Suppressor macrophage treated with lipopolysaccharide for 4 hours (primary cell): ENCODE data around the gene ADAM15.

Experiments
- DNase-seq: peaks from one replicate; pipeline ENCODE4 v3.0.0-alpha.2; 2020

ADAM15 gene

DNA sequence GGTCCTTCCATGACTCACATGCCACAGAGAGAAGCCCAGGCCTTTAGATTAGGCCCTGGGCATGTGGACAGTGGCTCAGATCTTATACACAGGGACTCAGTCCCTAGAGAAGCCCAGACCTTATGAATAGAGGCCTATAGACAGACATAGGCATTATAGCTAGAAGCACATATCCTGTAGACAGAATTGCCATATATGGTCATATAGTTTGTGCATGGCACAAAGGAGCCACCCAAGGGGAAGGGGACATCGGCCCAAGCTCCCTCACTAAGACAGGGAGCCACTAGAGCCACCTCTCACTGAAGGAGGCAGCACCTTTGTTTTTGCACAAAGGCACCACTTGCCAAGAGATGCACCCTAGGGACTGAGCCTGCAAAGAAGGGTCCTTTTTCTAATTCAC, 25.3 kb downstream of the ADAM15 start:
- DNase-seq, result no peak

- DNase-seq, result no peak
Measured at GRCh38 chr1:155077346-155077745, 26.2 kb downstream of the ADAM15 start.

- no peak for DNase-seq
Measured at GRCh38 chr1:155077758-155078445, 26.8 kb downstream of the ADAM15 start.

DNA sequence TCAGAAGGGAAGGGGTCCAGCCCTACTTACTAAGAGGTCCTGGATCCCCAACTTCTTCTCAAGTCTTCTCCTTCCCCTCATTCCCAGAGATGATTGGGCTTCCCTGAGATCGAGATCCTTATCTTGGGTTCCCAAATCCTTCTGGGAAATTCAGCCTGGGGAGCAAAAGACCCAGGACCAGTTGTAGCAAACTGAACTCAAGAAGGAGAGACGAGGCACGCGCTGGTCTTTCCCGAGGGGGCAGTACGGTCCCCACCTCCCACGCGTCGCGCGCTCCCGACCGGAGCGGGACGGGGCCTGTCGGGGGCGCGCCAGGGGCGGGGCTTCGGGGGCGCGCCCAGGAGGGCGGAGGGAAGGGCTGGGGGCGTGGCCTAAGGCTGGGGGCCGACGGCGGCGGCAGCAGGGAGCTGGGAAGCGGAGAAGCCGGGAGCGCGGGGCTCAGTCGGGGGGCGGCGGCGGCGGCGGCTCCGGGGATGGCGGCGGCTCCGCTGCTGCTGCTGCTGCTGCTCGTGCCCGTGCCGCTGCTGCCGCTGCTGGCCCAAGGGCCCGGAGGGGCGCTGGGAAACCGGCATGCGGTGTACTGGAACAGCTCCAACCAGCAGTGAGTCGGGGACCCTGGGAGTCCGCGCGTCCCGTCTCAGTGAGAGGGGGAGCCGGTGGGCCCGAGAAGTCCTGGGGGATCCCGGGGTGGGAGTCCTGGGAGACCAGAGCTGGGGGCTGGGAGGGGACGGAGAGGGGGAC, 27.5 kb downstream of the ADAM15 start, which contains the start of gene EFNA3:
Gene EFNA3 (plus strand): TSS at position 369 of the 741 bp plus-strand sequence. CDS start 105 bp downstream, at position 474.
- peak; percentile 74 for DNase-seq

GRCh38 chr1:155079210-155079486, 28.0 kb downstream of the ADAM15 start:
- DNase-seq, result no peak

- DNase-seq, result no peak
Measured at GRCh38 chr1:155079487-155080311, 28.6 kb downstream of the ADAM15 start.

DNA sequence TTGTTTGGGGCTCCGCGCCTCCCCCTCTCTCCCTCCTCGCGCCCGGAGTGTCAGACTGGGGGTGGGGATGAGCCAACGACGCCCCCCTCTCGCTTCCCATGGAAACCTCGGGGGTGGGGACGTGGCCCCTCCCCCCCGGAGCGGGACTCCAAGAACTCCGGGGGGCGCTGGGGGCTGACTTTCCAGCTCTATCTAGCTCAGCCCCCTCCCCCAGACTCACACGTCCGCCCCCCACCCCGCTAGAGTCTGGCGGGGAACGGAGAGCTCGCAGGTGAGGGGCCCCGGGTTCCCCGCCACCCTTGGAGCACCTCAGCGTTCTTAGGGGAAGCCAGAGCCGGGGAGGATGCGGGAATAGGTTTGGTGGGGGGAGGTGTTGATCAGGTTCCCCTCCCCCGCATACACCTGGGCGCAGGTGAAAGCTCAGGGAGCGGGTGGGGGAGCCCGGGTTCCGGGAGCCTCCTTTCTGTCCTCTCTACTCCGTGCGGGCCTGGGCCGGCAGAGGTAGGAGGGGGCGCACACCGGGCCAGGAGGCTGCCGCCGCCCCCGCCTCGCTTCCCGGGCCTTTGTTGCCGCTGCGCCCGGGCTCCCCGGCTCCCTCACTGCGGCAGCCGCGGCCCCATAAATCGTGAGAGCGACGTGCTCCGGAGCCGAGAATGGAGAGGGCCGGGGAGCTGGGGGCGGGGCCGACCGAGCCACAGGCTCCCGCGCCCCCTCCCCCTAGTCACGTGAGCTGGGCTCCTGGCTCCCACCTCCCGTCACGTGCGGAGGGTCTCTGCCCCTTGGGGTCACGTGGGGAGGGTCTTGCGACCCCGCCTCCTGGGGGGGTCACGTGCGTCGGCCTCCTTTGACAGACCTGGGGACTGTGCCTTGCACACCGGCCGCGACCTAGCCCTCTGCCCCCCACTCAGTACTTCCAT, 29.5 kb downstream of the ADAM15 start:
- DNase-seq, result no peak

- peak; percentile 23 for DNase-seq
Measured at GRCh38 chr1:155081472-155082300, 30.6 kb downstream of the ADAM15 start.

GRCh38 chr1:155082301-155083051, 31.4 kb downstream of the ADAM15 start:
- no peak for DNase-seq

DNA sequence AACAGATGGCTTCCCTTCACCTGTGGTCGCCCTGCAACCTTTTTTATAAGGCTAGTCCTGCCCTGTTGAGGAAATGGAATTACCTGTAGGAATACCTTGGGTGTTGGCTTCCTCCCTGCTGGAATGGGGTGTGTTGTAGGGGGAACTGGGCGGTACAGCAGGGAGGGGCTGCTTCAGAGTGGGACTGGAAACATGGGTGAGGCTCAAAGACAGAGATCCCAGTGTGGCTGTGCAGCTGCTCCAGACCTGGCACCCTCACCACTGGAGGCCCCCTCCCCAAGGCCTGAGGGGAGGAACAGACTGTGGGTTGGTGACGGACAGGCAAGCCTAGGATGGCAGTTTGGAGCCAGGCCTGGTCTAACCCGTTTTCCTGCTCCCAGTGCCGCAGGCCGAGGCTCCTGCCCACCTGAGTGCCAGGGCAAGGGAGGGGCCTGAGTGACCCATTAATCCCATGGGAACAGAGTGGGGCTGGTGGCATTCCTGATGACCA, 32.0 kb downstream of the ADAM15 start:
- no peak for DNase-seq

GRCh38 chr1:155083865-155084721, 33.0 kb downstream of the ADAM15 start:
- peak; percentile 51 for DNase-seq

GRCh38 chr1:155084722-155085503, 33.8 kb downstream of the ADAM15 start:
- DNase-seq, result peak; percentile 95

GRCh38 chr1:155085504-155086127, 34.5 kb downstream of the ADAM15 start:
- peak; percentile 63 for DNase-seq

DNA sequence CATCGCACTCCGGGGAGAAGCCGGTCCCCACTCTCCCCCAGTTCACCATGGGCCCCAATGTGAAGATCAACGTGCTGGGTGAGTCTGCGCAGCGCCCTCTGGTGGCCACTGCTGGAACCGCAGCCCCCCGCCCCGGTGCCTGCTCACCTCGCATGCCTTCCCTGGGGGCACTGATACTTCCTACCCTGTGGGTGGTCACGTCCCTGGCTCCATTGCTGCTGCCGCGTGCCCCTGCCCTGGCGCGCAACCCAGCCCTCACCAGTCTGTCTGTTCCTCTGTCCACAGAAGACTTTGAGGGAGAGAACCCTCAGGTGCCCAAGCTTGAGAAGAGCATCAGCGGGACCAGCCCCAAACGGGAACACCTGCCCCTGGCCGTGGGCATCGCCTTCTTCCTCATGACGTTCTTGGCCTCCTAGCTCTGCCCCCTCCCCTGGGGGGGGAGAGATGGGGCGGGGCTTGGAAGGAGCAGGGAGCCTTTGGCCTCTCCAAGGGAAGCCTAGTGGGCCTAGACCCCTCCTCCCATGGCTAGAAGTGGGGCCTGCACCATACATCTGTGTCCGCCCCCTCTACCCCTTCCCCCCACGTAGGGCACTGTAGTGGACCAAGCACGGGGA, 35.1 kb downstream of the ADAM15 start:
- DNase-seq, result peak; percentile 68

GRCh38 chr1:155086856-155087535, 35.9 kb downstream of the ADAM15 start:
- no peak for DNase-seq

- DNase-seq, result peak; percentile 85
Measured at GRCh38 chr1:155091071-155092051, 40.2 kb downstream of the ADAM15 start.
